HCT116 (cell line): Measurements from ENCODE around the gene OAT. TPM values are rescaled to one million over a fixed set of nuclear protein-coding genes. Genes with fewer than 3 reads are reported as not detected.

Experiments
- ATAC-seq: fragments of 200-7000 bp; cut with Tn5 transposase; 2 replicates; pipeline ENCODE4 v1.9.1; 2020; ENCODE audit warnings: mild to moderate bottlenecking, moderate library complexity
- BruUV-seq: library from RNA; stranded (reverse); fragments of 400-500 nt; replicated peaks from 2 replicates; lab custom pipeline; 2021; lab: Mats Ljungman, UMichigan
- CTCF ChIA-PET: fragments of 300-600 bp; sonication (Branson Sonifier 250); formaldehyde crosslinking; loops from one replicate; lab custom pipeline; 2021; ENCODE audit warnings: antibody characterized with exemption; lab: Charles Lee
- POLR2A ChIA-PET: fragments of 300-600, 350-600 bp; sonication (Branson Sonifier 250); formaldehyde crosslinking; loops from one replicate; lab custom pipeline; 2021; ENCODE audit warnings: antibody characterized with exemption; lab: Charles Lee
- RAD21 ChIA-PET, 2 experiments: fragments of 300-600 bp; sonication (Branson Sonifier 250); formaldehyde crosslinking; loops; one replicate each; lab custom pipeline; 2023; ENCODE audit warnings: low total read pairs in 2 of 2; ENCODE audit not compliant: uncharacterized antibody in 2 of 2, unreplicated experiment in 2 of 2, low non-redundant PET in 1 of 2; lab: Charles Lee
- DNase-seq: peaks from one replicate; pipeline ENCODE4 v3.0.0-alpha.2; 2010; ENCODE audit warnings: low read depth, low spot score
- H2AFZ ChIP-seq: fragments of 200-600 bp; shearing (Covaris generic), sonication (generic); 2 replicates; pipeline ENCODE4 v1.6.1; 2017; ENCODE audit warnings: low read depth, mixed run types, mixed read lengths, antibody characterized with exemption, low read length; ENCODE audit not compliant: poor library complexity, severe bottlenecking
- H3K27ac ChIP-seq: 2 replicates; pipeline ENCODE4 v1.5.1; 2012; ENCODE audit warnings: low read depth, low read length
- H3K27me3 ChIP-seq: fragments of 200-600 bp; sonication (generic); 2 replicates; pipeline ENCODE4 v1.6.1; 2016; ENCODE audit warnings: mixed run types, low read length, mixed read lengths; ENCODE audit not compliant: insufficient read depth
- H3K36me3 ChIP-seq, 2 experiments: fragments of 200-500 bp in 1 of 2; fragments of 200-600 bp in 1 of 2; sonication (Bioruptor generic) in 1 of 2; sonication (generic) in 1 of 2; 2 replicates each; pipeline versions ENCODE4 v1.5.1 to v1.6.1; 2014 to 2016; ENCODE audit warnings: low read length in 2 of 2, inconsistent platforms in 1 of 2, mixed read lengths in 1 of 2, mixed run types in 1 of 2; ENCODE audit not compliant: insufficient read depth in 2 of 2, control insufficient read depth in 1 of 2
- H3K4me1 ChIP-seq, 2 experiments: fragments of 200-600 bp in 1 of 2; sonication (generic) in 1 of 2; 2 replicates each; pipeline versions ENCODE4 v1.5.1 to v1.6.1; 2012 to 2017; ENCODE audit warnings: low read length in 2 of 2, inconsistent platforms in 1 of 2, mild to moderate bottlenecking in 1 of 2, mixed read lengths in 1 of 2, mixed run types in 1 of 2, moderate library complexity in 1 of 2; ENCODE audit not compliant: insufficient read depth in 2 of 2, control insufficient read depth in 1 of 2
- H3K4me2 ChIP-seq: fragments of 200-600 bp; sonication (generic); 2 replicates; pipeline ENCODE4 v1.6.1; 2017; ENCODE audit warnings: mixed run types, low read length, mixed read lengths
- H3K4me3 ChIP-seq, 2 experiments: fragments of 200-600 bp in 1 of 2; sonication (generic) in 1 of 2; replicated peaks in 1 of 2; 2 replicates each; pipeline ENCODE4 v1.5.1; 2011 to 2016; ENCODE audit warnings: low read length in 2 of 2, control low read depth in 1 of 2, low read depth in 1 of 2, mild to moderate bottlenecking in 1 of 2, mixed read lengths in 1 of 2, mixed run types in 1 of 2
- H3K79me2 ChIP-seq: fragments of 200-600 bp; sonication (generic); 2 replicates; pipeline ENCODE4 v1.6.1; 2017; ENCODE audit warnings: mild to moderate bottlenecking, mixed run types, low read length, moderate library complexity, mixed read lengths; ENCODE audit not compliant: insufficient read depth
- H3K9ac ChIP-seq: fragments of 200-600 bp; sonication (generic); 2 replicates; pipeline ENCODE4 v1.6.1; 2016; ENCODE audit warnings: low read length, mixed read lengths
- H3K9me2 ChIP-seq: fragments of 200-600 bp; sonication (generic), shearing (Covaris generic); 2 replicates; pipeline ENCODE4 v1.6.1; 2017; ENCODE audit warnings: mixed run types, mild to moderate bottlenecking, moderate library complexity; ENCODE audit not compliant: insufficient read depth
- H3K9me3 ChIP-seq, 2 experiments: fragments of 200-500 bp in 1 of 2; fragments of 200-600 bp in 1 of 2; sonication (Bioruptor generic) in 1 of 2; sonication (generic) in 1 of 2; 2 replicates each; pipeline ENCODE4 v1.6.1; 2014 to 2017; ENCODE audit warnings: low read length in 2 of 2, mixed read lengths in 2 of 2, inconsistent platforms in 1 of 2, low read depth in 1 of 2, mild to moderate bottlenecking in 1 of 2, mixed run types in 1 of 2, moderate library complexity in 1 of 2; ENCODE audit not compliant: control insufficient read depth in 1 of 2, insufficient read depth in 1 of 2
- H4K20me1 ChIP-seq: fragments of 200-600 bp; sonication (generic), shearing (Covaris generic); 2 replicates; pipeline ENCODE4 v1.6.1; 2017; ENCODE audit warnings: mixed run types, mild to moderate bottlenecking, moderate library complexity; ENCODE audit not compliant: insufficient read depth
- CEBPB ChIP-seq: IDR thresholded peaks from 2 replicates; pipeline ENCODE4 v1.6.1; 2012; ENCODE audit warnings: low read depth
- EGR1 ChIP-seq: IDR thresholded peaks from 2 replicates; pipeline ENCODE4 v1.6.1; 2012; ENCODE audit warnings: low read depth
- ELF1 ChIP-seq: IDR thresholded peaks from 2 replicates; pipeline ENCODE4 v1.6.1; 2012; ENCODE audit warnings: low read depth, borderline replicate concordance
- FOSL1 ChIP-seq: IDR thresholded peaks from 2 replicates; pipeline ENCODE4 v1.6.1; 2012; ENCODE audit warnings: low read depth
- JUND ChIP-seq: IDR thresholded peaks from 2 replicates; pipeline ENCODE4 v1.6.1; 2012
- MAX ChIP-seq: IDR thresholded peaks from 2 replicates; pipeline ENCODE4 v1.6.1; 2012
- POLR2A ChIP-seq: IDR thresholded peaks from 2 replicates; pipeline ENCODE4 v1.7.0; 2011; ENCODE audit warnings: borderline replicate concordance; ENCODE audit not compliant: insufficient read depth, insufficient read length; ENCODE audit errors: extremely low read depth
- POLR2AphosphoS5 ChIP-seq: IDR thresholded peaks from 2 replicates; pipeline ENCODE4 v1.6.1; 2011; ENCODE audit warnings: mild to moderate bottlenecking, low read depth, low read length, moderate library complexity
- REST ChIP-seq: IDR thresholded peaks from 2 replicates; pipeline ENCODE4 v1.6.1; 2012; ENCODE audit warnings: low read depth
- SIN3A ChIP-seq: IDR thresholded peaks from 2 replicates; pipeline ENCODE4 v1.6.1; 2012; ENCODE audit warnings: low read depth
- SRF ChIP-seq: IDR thresholded peaks from 2 replicates; pipeline ENCODE4 v1.6.1; 2012; ENCODE audit warnings: low read depth
- TCF7L2 ChIP-seq: IDR thresholded peaks from 2 replicates; pipeline ENCODE4 v1.7.0; 2011; ENCODE audit warnings: borderline replicate concordance, inconsistent platforms; ENCODE audit not compliant: insufficient read depth, insufficient read length; ENCODE audit errors: extremely low read depth
- YY1 ChIP-seq: IDR thresholded peaks from 2 replicates; pipeline ENCODE4 v1.6.1; 2011; ENCODE audit warnings: low read length, low read depth, moderate library complexity, mild to moderate bottlenecking; ENCODE audit not compliant: insufficient replicate concordance; ENCODE audit errors: extremely low read depth
- ZBTB33 ChIP-seq: IDR thresholded peaks from 2 replicates; pipeline ENCODE4 v1.6.1; 2011; ENCODE audit warnings: mild to moderate bottlenecking, low read length, moderate library complexity; ENCODE audit not compliant: insufficient replicate concordance; ENCODE audit errors: extremely low read depth
- ZFX ChIP-seq: fragments of 450-650 bp; IDR thresholded peaks from 2 replicates; pipeline ENCODE4 v1.6.1; 2017
- ZNF274 ChIP-seq: fragments of 200-500 bp; sonication (Bioruptor generic); IDR thresholded peaks from 2 replicates; pipeline ENCODE4 v1.6.1; 2014; ENCODE audit warnings: mild to moderate bottlenecking, low read depth, low read length, inconsistent platforms
- intact Hi-C: fragments of 100-400 bp; cut with micrococcal nuclease; formaldehyde crosslinking; loops from 2 replicates; pipeline ENCODE4 v1.10.0; 2022
- total RNA-seq: library from RNA; stranded (reverse); gene quantifications from one replicate; pipeline ENCODE4 v1.2.1, GENCODE V29; 2021; ENCODE audit not compliant: unreplicated experiment
- TF ChIP-seq, protein P1 (sequence below): IDR thresholded peaks from 2 replicates; pipeline ENCODE4 v1.6.1; 2012

The OAT gene
- total RNA-seq, 1 experiment from 2014 or later, result 133 TPM

DNA sequence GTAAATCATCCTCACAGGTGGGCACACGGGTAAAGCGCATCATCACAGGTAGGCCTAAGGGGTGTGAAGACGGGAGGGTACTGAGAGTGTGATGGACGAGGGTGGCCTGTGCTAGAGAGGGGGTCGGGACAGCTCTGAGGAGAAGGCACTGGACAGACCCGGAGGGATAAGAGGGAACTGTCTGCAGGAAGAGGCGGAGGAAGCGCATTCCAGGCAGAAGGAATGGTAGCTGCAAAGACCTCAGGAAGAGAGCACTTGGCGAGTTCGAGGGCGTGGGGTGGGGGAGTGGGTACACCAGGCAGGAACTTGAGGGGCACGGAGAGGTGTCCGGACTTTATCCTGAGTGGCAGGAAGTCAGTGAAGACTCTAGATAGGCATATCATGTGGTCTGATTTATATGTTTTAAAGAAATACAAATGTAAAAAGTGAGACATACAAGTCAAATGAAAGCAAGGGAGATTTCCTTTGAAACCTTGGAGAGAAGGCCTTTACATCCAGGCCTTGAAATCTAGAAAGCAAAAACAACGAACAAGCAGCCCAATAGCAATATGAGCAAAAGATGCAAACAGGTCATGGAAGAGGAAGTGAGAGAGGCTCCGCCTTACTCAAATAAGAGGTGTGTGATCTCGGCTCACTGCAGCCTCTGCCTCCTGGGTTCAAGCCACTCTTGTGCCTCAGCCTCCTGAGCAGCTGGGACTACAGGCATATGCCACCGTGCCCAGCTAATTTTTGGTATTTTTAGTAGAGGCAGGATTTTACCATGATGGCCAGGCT is 46.5 kb upstream of the OAT start (continued):
- TF ChIP-seq JUND, result no peak
- no peak for TF ChIP-seq ELF1
- TF ChIP-seq ZFX, result no peak
- no peak for TF ChIP-seq ZNF274

- ChIA-PET RAD21 (no interaction called here), CTCF (no interaction called here), POLR2A (no interaction called here)
- H3K36me3 ChIP-seq, result no peaks in the 10 kb centered on the region
- no peak overlapping the region for H3K9ac ChIP-seq
- no peaks in the 10 kb centered on the region for H4K20me1 ChIP-seq
- H3K9me2 ChIP-seq, result no peaks in the 10 kb centered on the region
- no peak overlapping the region for H3K4me2 ChIP-seq
- H3K27me3 ChIP-seq, result no peaks in the 10 kb centered on the region
- no peak overlapping the region for H2AFZ ChIP-seq
- no peak overlapping the region; the same call in 1 of the 2 replicates for H3K27ac ChIP-seq
- intact Hi-C loops, result no loop called here
- H3K9me3 ChIP-seq, result no peaks in the 10 kb centered on the region
- H3K79me2 ChIP-seq, result peaks cover 5% of the 10 kb centered on the region; the same call in 1 of the 2 replicates
- ATAC-seq (no peak), DNase-seq (no peak)
- no TSS peak for BruUV-seq
- H3K4me1 ChIP-seq, result peaks cover 3 to 28% of the 10 kb centered on the region in 2 experiments; a peak in 3 of 4 replicates
- no peak overlapping the region for H3K4me3 ChIP-seq
- TF ChIP-seq, protein P1, sequence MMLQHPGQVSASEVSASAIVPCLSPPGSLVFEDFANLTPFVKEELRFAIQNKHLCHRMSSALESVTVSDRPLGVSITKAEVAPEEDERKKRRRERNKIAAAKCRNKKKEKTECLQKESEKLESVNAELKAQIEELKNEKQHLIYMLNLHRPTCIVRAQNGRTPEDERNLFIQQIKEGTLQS, result no peak
- TF ChIP-seq MAX, result no peak
- TF ChIP-seq POLR2AphosphoS5, result no peak
- no peak for TF ChIP-seq REST
- TF ChIP-seq JUND, result no peak
- no peak for TF ChIP-seq FOSL1
- no peak for TF ChIP-seq ZFX
- TF ChIP-seq ELF1, result no peak
- no peak for TF ChIP-seq ZBTB33
- no peak for TF ChIP-seq CEBPB
- no peak for TF ChIP-seq EGR1
- TF ChIP-seq SIN3A, result no peak
- TF ChIP-seq SRF, result no peak
- TF ChIP-seq TCF7L2, result no peak
- no peak for TF ChIP-seq POLR2A
- no peak for TF ChIP-seq YY1
Measured at GRCh38 chr10:124464028-124464965, 45.6 kb upstream of the OAT start.
